Keratinocyte (primary cell): Measurements from ENCODE around the gene GOLGA6L22. TPM values are rescaled to one million over a fixed set of nuclear protein-coding genes. Genes with fewer than 3 reads are reported as not detected.

ENCODE experiments used
- polyA plus RNA-seq, 5 experiments: library from polyadenylated mRNA; depleted of rRNA in 3 of 5; stranded (reverse) in 3 of 5; stranded (forward) in 1 of 5; unstranded in 1 of 5; fragments of >200 nt; gene quantifications; 1 replicate in 1 of 5; 2 replicates in 3 of 5; 3 replicates in 1 of 5; pipeline versions ENCODE4 v1.2.1 to v1.2.3, GENCODE V29; 2011 to 2012; ENCODE audit warnings: missing spikeins in 2 of 5, low read depth in 1 of 5, low replicate concordance in 1 of 5
- small RNA-seq, 3 experiments: library from RNA; depleted of rRNA; stranded (forward); fragments of <200 nt; gene quantifications; one replicate each; pipeline ENCODE3, GENCODE V24; 2012; ENCODE audit warnings: low read depth in 3 of 3, low replicate concordance in 1 of 3; ENCODE audit not compliant: insufficient read length in 3 of 3

The GOLGA6L22 gene
- polyA plus RNA-seq, 1 donor (not counting 4 experiments of a cell fraction or from before 2014, with no cell fraction given) = not detected

Small RNA genes within 50 kb of the gene (small RNA-seq; reads per million reads assigned to genes)
- 0 reads per million in 3 experiments for gene RN7SL545P
